Glutamatergic neuron (in vitro differentiated cells): ENCODE results near the gene SUN3. TPM values are rescaled to one million over a fixed set of nuclear protein-coding genes. Genes with fewer than 3 reads are reported as not detected.

Experiments
- DNase-seq: peaks from one replicate; pipeline ENCODE4 v3.0.0; 2022
- H3K27ac Mint-ChIP-seq: one replicate; pipeline ENCODE4 v1.8.0; 2020; ENCODE audit warnings: mild to moderate bottlenecking, mixed read lengths, inconsistent platforms; ENCODE audit not compliant: unreplicated experiment
- H3K27me3 Mint-ChIP-seq: one replicate; pipeline ENCODE4 v1.8.0; 2020; ENCODE audit warnings: mild to moderate bottlenecking, moderate library complexity, mixed read lengths, inconsistent platforms; ENCODE audit not compliant: unreplicated experiment
- H3K36me3 Mint-ChIP-seq: one replicate; pipeline ENCODE4 v1.8.0; 2020; ENCODE audit warnings: mild to moderate bottlenecking, mixed read lengths, inconsistent platforms; ENCODE audit not compliant: unreplicated experiment
- H3K4me1 Mint-ChIP-seq: one replicate; pipeline ENCODE4 v1.8.0; 2020; ENCODE audit warnings: mild to moderate bottlenecking, low read depth, mixed read lengths, inconsistent platforms; ENCODE audit not compliant: unreplicated experiment
- H3K4me3 Mint-ChIP-seq: one replicate; pipeline ENCODE4 v1.8.0; 2020; ENCODE audit warnings: mild to moderate bottlenecking, mixed read lengths, inconsistent platforms; ENCODE audit not compliant: unreplicated experiment
- H3K9me3 Mint-ChIP-seq: one replicate; pipeline ENCODE4 v1.8.0; 2020; ENCODE audit warnings: mild to moderate bottlenecking, moderate library complexity, mixed read lengths, inconsistent platforms; ENCODE audit not compliant: unreplicated experiment
- CTCF ChIP-seq: fragments of 200-600 bp; sonication (generic); IDR thresholded peaks from one replicate; pipeline ENCODE4 v1.5.0; 2021; ENCODE audit not compliant: partially characterized antibody, unreplicated experiment
- total RNA-seq: library from RNA; stranded (reverse); fragmentation: NEBNext Ultra II Directional; extraction: Animal tissue kit (Norgen Biotek cat#: 25700); gene quantifications from one replicate; pipeline ENCODE4 v1.2.1, GENCODE V29; 2021; ENCODE audit not compliant: unreplicated experiment

The SUN3 gene
- total RNA-seq, 1 donor from 2014 or later: not detected

- peaks cover 2% of the 10 kb centered on the region for H3K9me3 Mint-ChIP-seq
- TF ChIP-seq CTCF: no peak
- no peaks in the 10 kb centered on the region for H3K36me3 Mint-ChIP-seq
- H3K27ac Mint-ChIP-seq: no peak overlapping the region
- DNase-seq: no peak
- H3K4me3 Mint-ChIP-seq: no peak overlapping the region
- H3K27me3 Mint-ChIP-seq: no peaks in the 10 kb centered on the region
- no peaks in the 10 kb centered on the region for H3K4me1 Mint-ChIP-seq
Observed at GRCh38 chr7:48063985-48064384, 35.1 kb upstream of the SUN3 start.

DNA sequence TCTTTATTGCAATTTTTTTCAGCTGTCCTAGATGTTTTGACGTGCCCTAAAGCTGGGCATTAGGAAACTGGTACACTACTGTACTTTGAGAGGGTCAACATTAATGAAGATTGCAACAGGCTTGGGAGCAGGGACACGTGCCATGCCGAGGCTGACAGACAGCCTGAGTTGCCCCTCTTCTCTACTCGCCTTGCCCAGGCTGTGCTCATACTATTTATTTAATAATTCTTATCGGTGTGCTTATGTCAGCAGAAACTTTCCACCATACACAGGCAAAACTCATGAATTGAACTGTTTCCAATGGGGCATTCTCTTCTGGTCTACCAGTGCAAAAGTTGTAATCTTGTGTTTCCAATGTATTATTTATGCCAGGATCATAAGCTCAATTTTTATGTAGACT, 30.8 kb upstream of the SUN3 start:
- no peak for DNase-seq
- Mint-ChIP-seq H3K4me1 (no peaks in the 10 kb centered on the region), H3K27me3 (no peaks in the 10 kb centered on the region), H3K27ac (no peak overlapping the region), H3K9me3 (peaks cover 2% of the 10 kb centered on the region), H3K36me3 (no peaks in the 10 kb centered on the region), H3K4me3 (no peak overlapping the region)
- no peak for TF ChIP-seq CTCF

GRCh38 chr7:48058990-48059389, 30.1 kb upstream of the SUN3 start:
- no peak for TF ChIP-seq CTCF
- Mint-ChIP-seq H3K9me3 (peaks cover 1% of the 10 kb centered on the region), H3K4me1 (no peaks in the 10 kb centered on the region), H3K27ac (no peak overlapping the region), H3K36me3 (no peaks in the 10 kb centered on the region), H3K4me3 (no peak overlapping the region), H3K27me3 (no peaks in the 10 kb centered on the region)
- no peak for DNase-seq

GRCh38 chr7:48053736-48054135, 24.8 kb upstream of the SUN3 start:
- no peak for DNase-seq
- H3K4me3 Mint-ChIP-seq: no peak overlapping the region
- no peak for TF ChIP-seq CTCF
- no peak overlapping the region for H3K27ac Mint-ChIP-seq
- peaks cover 4% of the 10 kb centered on the region for H3K27me3 Mint-ChIP-seq
- H3K9me3 Mint-ChIP-seq: no peaks in the 10 kb centered on the region
- H3K4me1 Mint-ChIP-seq: peaks cover 7% of the 10 kb centered on the region
- no peaks in the 10 kb centered on the region for H3K36me3 Mint-ChIP-seq

- Mint-ChIP-seq H3K4me3 (no peak overlapping the region), H3K36me3 (peaks cover 4% of the 10 kb centered on the region), H3K27me3 (peaks cover 4% of the 10 kb centered on the region), H3K4me1 (peaks cover 7% of the 10 kb centered on the region), H3K27ac (no peak overlapping the region), H3K9me3 (no peaks in the 10 kb centered on the region)
- no peak for DNase-seq
- TF ChIP-seq CTCF: no peak
Observed at GRCh38 chr7:48052748-48053147, 23.8 kb upstream of the SUN3 start.
